ACC112 (cell line): ENCODE data around the gene UST.

Source experiments
- H2AFZ ChIP-seq: fragments of 200-600 bp; sonication (generic); one replicate; pipeline ENCODE4 v1.6.0; 2017; ENCODE audit warnings: antibody characterized with exemption, low read length; ENCODE audit not compliant: unreplicated experiment
- H3K27ac ChIP-seq: fragments of 200-600 bp; sonication (generic); 2 replicates; pipeline ENCODE4 v1.5.1; 2014; ENCODE audit warnings: low read depth, mild to moderate bottlenecking, antibody characterized with exemption, low read length, moderate library complexity
- H3K27me3 ChIP-seq: fragments of 200-600 bp; sonication (generic); 2 replicates; pipeline ENCODE4 v1.6.1; 2014; ENCODE audit warnings: mild to moderate bottlenecking, antibody characterized with exemption, low read length, moderate library complexity, mixed read lengths; ENCODE audit not compliant: insufficient read depth
- H3K36me3 ChIP-seq: fragments of 200-600 bp; sonication (generic); 2 replicates; pipeline ENCODE4 v1.6.1; 2016; ENCODE audit warnings: mild to moderate bottlenecking, antibody characterized with exemption, low read length, moderate library complexity, mixed read lengths; ENCODE audit not compliant: insufficient read depth
- H3K4me1 ChIP-seq: fragments of 200-600 bp; sonication (generic); one replicate; pipeline ENCODE4 v1.6.1; 2016; ENCODE audit warnings: low read length, mixed read lengths; ENCODE audit not compliant: insufficient read depth, unreplicated experiment, control insufficient read depth
- H3K4me3 ChIP-seq: fragments of 200-600 bp; sonication (generic); 2 replicates; pipeline ENCODE4 v1.5.1; 2014; ENCODE audit warnings: mild to moderate bottlenecking, low read depth, low read length
- H3K79me2 ChIP-seq: fragments of 200-600 bp; sonication (generic); one replicate; pipeline ENCODE4 v1.6.0; 2016; ENCODE audit warnings: low read length; ENCODE audit not compliant: control insufficient read depth, unreplicated experiment, insufficient read depth

Gene UST, protein sequence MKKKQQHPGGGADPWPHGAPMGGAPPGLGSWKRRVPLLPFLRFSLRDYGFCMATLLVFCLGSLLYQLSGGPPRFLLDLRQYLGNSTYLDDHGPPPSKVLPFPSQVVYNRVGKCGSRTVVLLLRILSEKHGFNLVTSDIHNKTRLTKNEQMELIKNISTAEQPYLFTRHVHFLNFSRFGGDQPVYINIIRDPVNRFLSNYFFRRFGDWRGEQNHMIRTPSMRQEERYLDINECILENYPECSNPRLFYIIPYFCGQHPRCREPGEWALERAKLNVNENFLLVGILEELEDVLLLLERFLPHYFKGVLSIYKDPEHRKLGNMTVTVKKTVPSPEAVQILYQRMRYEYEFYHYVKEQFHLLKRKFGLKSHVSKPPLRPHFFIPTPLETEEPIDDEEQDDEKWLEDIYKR

DNA sequence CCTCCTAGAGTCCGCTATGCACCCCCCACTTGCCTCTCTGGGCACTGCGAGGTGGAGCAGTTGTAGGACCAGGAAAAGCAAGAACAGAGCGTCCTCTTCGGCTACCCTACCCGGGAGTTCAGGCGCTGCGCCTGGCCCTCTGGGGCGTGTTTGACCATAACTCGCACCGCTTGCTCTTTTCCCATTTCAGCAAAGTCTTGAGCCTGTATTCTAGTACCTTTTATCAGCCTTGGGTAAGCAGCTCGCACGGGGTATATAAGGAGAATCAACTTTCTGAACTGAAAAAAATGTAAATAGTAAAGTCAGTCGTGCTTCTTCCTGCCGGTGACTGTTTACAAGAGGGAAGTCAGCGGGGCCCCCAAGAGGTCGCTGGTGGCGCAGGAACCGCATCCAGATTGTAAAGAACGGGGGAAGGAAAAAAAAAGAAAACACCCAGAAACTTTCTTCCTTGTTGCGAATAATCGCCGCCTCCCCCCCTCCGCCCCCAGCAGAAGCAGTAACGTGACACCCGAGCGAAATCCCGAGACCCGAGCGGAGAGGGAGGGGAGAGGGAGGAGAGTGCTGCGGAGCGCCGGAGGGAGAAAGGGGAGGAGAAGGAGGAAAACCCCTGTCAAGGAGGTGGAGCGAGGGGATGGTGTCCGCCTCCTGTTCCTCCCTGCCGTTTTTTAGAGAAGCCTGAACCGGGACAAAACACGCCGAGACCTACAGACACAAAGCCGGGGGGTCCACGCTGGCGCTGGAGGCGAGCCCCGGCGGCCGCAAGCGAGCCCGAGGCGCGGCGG is at the start of gene UST:
Gene UST, plus strand, starts transcription at position 668 of the 782 bp plus-strand sequence. CDS start 401 bp downstream, outside the sequence.
- peaks cover 16% of the 10 kb centered on the region for H3K4me1 ChIP-seq
- no peaks in the 10 kb centered on the region for H3K36me3 ChIP-seq
- H3K4me3 ChIP-seq = peak within 1 kb of the TSS; percentile 84
- H3K79me2 ChIP-seq = peaks cover 2% of the 10 kb centered on the region
- H3K27me3 ChIP-seq = no peaks in the 10 kb centered on the region
- peak within 1 kb of the TSS; percentile 89 for H2AFZ ChIP-seq
- peak within 1 kb of the TSS; percentile 44 for H3K27ac ChIP-seq

DNA sequence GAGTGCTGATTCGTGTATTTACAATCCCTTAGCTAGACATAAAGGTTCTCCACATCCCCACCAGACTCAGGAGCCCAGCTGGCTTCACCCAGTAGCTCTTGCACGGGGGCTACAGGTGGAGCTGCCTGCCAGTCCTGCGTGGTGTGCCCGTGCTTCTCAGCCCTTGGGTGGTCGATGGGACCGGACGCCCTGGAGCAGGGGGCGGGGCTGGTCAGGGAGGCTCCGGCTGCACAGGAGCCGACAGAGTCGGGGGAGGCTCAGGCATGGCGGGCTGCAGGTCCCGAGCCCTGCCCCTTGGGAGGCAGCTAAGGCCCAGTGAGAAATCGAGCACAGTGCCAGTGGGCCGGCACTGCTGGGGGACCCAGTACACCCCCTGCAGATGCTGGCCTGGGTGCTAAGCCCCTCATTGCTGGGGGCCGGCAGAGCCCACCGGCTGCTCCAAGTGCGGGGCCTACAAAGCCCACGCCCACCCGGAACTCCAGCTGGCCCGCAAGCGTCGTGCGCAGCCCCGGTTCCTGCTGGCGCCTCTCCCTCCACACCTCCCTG is 48.9 kb upstream of the UST start:
- H3K36me3 ChIP-seq = no peaks in the 10 kb centered on the region
- peaks cover 10% of the 10 kb centered on the region for H3K4me1 ChIP-seq
- H3K27ac ChIP-seq = no peak overlapping the region
- H3K27me3 ChIP-seq = no peaks in the 10 kb centered on the region
- H3K4me3 ChIP-seq = no peak overlapping the region
- no peaks in the 10 kb centered on the region for H3K79me2 ChIP-seq
- H2AFZ ChIP-seq = no peak overlapping the region

DNA sequence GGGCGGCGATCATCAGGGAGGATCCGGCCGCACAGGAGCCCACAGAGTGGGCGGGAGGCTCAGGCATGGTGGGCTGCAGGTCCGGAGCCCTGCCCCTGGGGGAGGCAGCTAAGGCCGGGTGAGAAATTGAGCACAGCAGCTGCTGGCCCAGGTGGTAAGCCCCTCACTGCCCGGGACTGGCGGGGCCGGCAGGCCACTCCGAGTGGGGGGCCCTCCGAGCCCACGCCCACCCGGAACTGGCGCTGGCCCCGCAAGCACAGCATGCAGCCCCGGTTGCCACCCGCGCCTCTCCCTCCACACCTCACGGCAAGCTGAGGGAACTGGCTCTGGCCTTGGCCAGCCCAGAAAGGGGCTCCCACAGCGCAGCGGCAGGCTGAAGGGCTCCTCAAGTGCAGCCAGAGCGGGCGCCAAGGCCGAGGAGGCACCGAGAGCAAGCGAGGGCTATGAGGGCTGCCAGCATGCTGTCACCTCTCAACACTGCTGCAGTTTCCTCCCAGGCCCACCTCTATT is 48.1 kb upstream of the UST start:
- H3K4me1 ChIP-seq = peaks cover 10% of the 10 kb centered on the region

DNA sequence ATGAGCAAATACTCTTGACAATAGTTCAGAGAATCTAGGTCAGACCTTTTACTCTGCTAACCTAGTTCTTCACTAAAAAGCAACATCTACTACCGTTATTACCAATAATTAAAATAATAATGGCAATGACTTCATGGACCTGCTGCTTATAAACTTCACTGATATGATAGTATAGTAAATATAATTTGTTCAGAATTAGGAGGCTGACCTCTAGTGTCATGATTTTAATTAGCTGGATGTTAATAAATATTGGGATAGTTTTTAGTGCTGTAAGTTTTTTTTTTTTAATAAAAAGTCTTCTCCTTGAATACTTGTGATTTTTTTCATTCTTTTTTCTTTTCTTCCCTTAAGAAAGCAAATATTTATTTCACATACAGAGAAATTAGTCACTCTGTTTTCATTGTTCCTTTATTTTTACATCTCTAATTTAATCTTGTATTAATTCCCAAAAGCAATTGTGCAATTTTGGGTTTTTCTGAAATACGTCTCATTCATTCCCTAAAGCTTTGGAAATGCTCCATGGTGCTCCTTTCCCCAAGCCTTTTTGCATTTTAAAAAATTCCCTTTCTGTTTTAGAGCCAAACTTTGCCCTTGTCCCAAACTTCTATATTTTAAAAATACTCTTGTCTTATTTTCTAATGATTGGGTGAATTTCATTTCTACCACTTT is 46.6 kb upstream of the UST start:
- peak overlapping the region; percentile 76 for H3K4me3 ChIP-seq
- peak overlapping the region; percentile 83 for H2AFZ ChIP-seq
- no peaks in the 10 kb centered on the region for H3K27me3 ChIP-seq
- peaks cover 10% of the 10 kb centered on the region for H3K4me1 ChIP-seq
- H3K36me3 ChIP-seq = no peaks in the 10 kb centered on the region
- H3K27ac ChIP-seq = peak overlapping the region; percentile 76
- no peaks in the 10 kb centered on the region for H3K79me2 ChIP-seq

More for the DNA sequence above, 48.1 kb upstream of the UST start:
- Histone ChIP-seq H3K27ac (no peak overlapping the region), H2AFZ (no peak overlapping the region), H3K36me3 (no peaks in the 10 kb centered on the region), H3K27me3 (no peaks in the 10 kb centered on the region), H3K4me3 (no peak overlapping the region), H3K79me2 (no peaks in the 10 kb centered on the region)

DNA sequence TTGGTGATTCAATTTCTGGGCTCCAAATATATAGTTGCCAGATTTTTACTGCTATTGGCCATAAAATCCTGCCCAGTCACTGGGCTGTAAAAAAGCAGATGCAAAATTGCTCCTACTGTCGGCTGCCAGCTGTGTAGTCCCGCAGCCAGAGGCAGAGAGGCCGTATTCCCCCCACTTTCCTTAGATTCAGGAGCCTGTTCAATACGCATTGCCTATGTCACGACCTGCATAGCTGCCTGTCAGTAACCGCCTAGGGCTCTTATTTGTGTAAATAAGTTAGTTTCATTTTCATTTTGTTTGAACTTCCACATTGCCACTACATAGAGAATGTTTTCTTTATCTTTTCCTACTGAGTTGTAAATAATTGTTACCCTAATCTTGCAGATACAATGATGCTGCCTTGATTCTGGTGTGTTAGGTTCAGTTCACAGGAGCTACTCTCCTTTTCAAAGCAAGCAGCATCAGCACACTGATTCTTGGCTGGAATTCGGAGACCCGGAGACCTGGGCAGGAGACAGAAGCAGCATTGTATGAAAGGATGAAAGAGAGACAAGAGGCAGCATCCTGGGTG is 46.0 kb upstream of the UST start:
- H3K79me2 ChIP-seq = no peaks in the 10 kb centered on the region
- peak overlapping the region; percentile 76 for H3K4me3 ChIP-seq
- H3K4me1 ChIP-seq = peaks cover 10% of the 10 kb centered on the region
- H3K27me3 ChIP-seq = no peaks in the 10 kb centered on the region
- H3K27ac ChIP-seq = peak overlapping the region; percentile 76
- H2AFZ ChIP-seq = peak overlapping the region; percentile 83
- H3K36me3 ChIP-seq = no peaks in the 10 kb centered on the region

DNA sequence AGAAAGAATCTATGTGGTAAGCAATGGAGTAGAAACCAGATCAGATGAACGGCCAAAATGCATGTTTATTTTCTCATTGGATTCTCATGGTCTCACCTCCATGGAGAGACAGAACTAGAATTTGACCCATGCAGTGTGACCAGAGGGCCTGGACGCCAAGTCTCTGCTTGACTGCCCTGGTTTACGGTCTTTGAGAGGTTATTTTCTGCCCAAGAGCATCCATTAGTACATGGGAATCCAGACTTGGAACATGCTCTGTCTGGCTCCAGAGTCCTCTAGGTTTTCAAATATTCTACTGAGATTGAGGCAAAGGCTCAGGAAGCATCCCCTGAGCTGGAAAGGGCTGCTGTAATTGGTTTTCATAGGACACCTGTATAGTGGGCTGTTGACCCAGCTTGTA is 45.5 kb upstream of the UST start:
- Histone ChIP-seq H3K4me1 (peaks cover 10% of the 10 kb centered on the region), H3K79me2 (no peaks in the 10 kb centered on the region), H2AFZ (peak overlapping the region; percentile 83), H3K27ac (peak overlapping the region; percentile 76; the same call in 1 of the 2 replicates), H3K4me3 (peak overlapping the region; percentile 76), H3K36me3 (no peaks in the 10 kb centered on the region), H3K27me3 (no peaks in the 10 kb centered on the region)

DNA sequence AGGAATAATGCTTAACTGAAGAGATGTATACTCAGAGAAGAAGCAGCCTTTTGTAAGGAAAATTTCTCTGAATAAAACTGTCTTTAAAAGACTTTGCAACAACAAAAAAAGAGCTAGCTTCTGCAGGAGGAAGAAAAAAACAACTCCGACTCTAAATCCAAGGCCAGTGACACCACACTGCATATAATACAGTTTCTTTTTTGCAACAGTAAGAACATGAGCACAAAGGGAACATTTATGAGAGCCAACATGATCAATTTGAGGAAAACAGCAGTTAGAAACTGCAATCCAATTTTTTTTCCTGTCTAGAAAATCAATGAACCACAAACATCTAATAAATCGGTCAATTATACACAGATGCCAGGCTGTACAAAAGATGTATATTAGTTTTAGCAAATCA is 42.9 kb upstream of the UST start:
- H2AFZ ChIP-seq = no peak overlapping the region
- peaks cover 10% of the 10 kb centered on the region for H3K4me1 ChIP-seq
- H3K27ac ChIP-seq = no peak overlapping the region
- no peak overlapping the region for H3K4me3 ChIP-seq
- H3K79me2 ChIP-seq = no peaks in the 10 kb centered on the region
- no peaks in the 10 kb centered on the region for H3K36me3 ChIP-seq
- H3K27me3 ChIP-seq = no peaks in the 10 kb centered on the region

DNA sequence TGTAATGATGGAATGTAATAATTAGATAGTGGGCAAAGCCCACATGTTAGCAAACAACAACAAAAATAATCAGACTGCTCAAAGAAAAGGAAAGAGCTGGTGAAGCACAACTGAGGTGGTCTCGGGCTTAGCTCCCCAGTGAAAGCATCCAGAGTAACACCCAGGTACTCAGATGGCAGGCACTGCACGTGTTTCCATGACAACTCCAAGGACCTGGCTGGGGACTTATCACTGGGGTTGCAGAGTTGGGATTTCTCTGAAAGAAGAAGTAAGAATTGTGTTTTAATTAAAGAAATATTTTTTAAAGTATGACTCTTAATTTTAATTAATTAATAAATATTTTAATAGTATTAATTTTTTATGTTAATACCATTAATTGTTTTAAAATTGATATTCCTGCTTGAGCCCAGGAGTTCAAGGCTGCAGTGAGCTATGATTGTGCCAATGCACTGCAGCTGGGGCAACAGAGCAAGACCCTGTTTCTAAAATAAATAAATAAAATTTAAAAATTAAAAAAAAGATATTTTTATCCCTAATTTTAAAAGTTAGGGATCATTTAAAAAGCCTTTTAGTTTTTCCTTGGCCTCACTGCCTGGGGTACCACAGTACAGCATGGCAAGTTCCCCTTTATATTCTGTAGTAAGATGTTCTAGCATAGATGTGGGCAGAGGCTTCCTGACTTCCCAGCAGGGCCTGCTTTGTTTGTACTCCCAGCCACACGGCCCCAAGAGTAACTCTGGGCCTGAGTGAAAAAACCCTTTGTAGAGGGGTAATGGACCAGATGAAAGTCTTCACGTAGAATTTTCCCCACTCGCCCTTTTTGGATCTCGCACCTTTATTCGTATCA is 42.2 kb upstream of the UST start:
- H3K36me3 ChIP-seq = no peaks in the 10 kb centered on the region
- no peaks in the 10 kb centered on the region for H3K27me3 ChIP-seq
- no peak overlapping the region for H3K27ac ChIP-seq
- H3K79me2 ChIP-seq = no peaks in the 10 kb centered on the region
- peaks cover 6% of the 10 kb centered on the region for H3K4me1 ChIP-seq
- no peak overlapping the region for H3K4me3 ChIP-seq
- no peak overlapping the region for H2AFZ ChIP-seq

DNA sequence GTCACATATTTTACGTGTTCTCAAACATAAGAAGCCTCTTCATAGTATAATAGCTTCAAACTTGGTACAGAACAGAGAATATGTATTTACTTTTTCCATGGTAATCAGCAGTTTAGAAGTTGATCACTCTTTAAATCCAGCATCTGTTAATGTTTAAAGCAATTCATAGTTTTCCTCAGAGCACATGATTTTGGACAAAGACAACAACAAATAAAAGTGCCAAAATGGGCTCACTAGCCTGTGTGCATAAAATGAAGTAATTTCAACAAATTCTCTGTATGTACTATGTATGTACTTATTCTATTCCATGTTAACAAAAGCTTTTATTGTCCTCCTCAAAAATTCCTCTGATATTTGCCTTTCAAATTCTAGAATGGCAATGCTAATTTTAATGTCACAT is 38.1 kb upstream of the UST start:
- H3K27ac ChIP-seq = no peak overlapping the region
- H3K79me2 ChIP-seq = no peaks in the 10 kb centered on the region
- no peak overlapping the region for H3K4me3 ChIP-seq

More for the DNA sequence above, 38.1 kb upstream of the UST start:
- no peaks in the 10 kb centered on the region for H3K36me3 ChIP-seq
- no peak overlapping the region for H2AFZ ChIP-seq
- no peaks in the 10 kb centered on the region for H3K27me3 ChIP-seq
- no peaks in the 10 kb centered on the region for H3K4me1 ChIP-seq
